Measurements from ENCODE around the gene SKI.

SKI gene

DNA sequence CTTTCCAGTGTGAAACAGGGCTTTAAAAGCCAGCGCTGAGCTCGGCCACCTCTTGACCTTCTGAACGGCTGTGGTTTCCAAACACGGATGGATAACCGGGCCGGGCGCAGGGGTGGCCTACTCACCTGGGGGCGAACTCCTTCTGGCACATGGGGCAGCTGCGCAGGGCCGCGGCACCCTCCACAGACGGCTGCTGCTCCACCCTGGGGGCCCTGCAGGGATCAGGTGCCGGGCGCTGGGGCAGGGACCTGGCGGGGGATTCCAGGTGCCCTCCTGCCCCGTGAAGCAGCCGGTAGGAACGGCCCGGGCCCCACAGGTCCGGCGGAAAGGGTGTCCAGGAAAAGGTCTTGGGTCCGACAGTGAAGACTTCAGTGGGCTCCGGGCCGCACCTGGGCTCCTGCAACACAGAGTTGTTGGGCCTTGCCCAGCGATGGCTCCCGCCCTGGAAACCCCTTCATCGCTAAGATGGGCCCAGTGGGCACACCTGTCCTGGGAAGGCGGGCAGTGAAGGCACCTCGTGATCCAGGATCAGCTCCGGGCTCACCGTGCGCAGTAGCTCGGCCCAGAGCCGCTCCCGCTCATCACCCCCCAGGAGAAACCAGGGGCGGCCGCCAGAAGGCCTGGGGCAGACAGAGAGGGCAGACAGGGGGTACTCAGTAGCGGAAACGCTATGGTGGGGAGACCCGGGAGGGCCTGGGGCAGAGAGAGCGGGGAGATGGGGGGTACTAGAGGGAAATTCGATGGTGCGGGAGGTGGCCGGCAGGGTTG lies 34.4 kb upstream of the SKI start:
- no peak for TF ChIP-seq EZH2phosphoT487 (IDR thresholded peaks at IDR 0.05; ENCODE audit: low read depth)
- TF ChIP-seq CTCF (IDR thresholded peaks at IDR 0.05; ENCODE audit: low read depth, low read length): no peak
- Histone ChIP-seq H3K4me3 (ENCODE audit: low read length) (peak overlapping the region; percentile 84), H4K20me1 (ENCODE audit: insufficient read depth, low read length) (no peaks in the 10 kb centered on the region), H3K27me3 (ENCODE audit: low read depth, low read length) (no peaks in the 10 kb centered on the region), H3K4me2 (ENCODE audit: low read length) (peak overlapping the region; percentile 92), H3K27ac (ENCODE audit: low read length) (no peak overlapping the region), H3K36me3 (replicated peaks; ENCODE audit: low read depth, low read length) (peaks cover 8% of the 10 kb centered on the region), H3K9ac (ENCODE audit: low read length) (peak overlapping the region; percentile 64), H3K9me3 (ENCODE audit: insufficient read depth, low read length) (no peaks in the 10 kb centered on the region), H3K79me2 (ENCODE audit: low read length) (peaks cover 14% of the 10 kb centered on the region), H2AFZ (ENCODE audit: low read depth, low read length) (no peak overlapping the region), H3K4me1 (ENCODE audit: low read length) (peaks cover 17% of the 10 kb centered on the region)

- Histone ChIP-seq H3K27me3 (ENCODE audit: low read depth, low read length) (no peaks in the 10 kb centered on the region), H3K4me2 (ENCODE audit: low read length) (peak within 1 kb of the TSS; percentile 92), H3K4me1 (ENCODE audit: low read length) (peaks cover 17% of the 10 kb centered on the region), H3K36me3 (replicated peaks; ENCODE audit: low read depth, low read length) (peaks cover 8% of the 10 kb centered on the region), H2AFZ (ENCODE audit: low read depth, low read length) (peak within 1 kb of the TSS; percentile 83), H3K27ac (ENCODE audit: low read length) (peak within 1 kb of the TSS; percentile 77), H4K20me1 (ENCODE audit: insufficient read depth, low read length) (no peaks in the 10 kb centered on the region), H3K9ac (ENCODE audit: low read length) (peak within 1 kb of the TSS; percentile 87), H3K4me3 (ENCODE audit: low read length) (peak within 1 kb of the TSS; percentile 84), H3K9me3 (ENCODE audit: insufficient read depth, low read length) (no peaks in the 10 kb centered on the region), H3K79me2 (ENCODE audit: low read length) (peaks cover 14% of the 10 kb centered on the region)
- TF ChIP-seq CTCF (IDR thresholded peaks at IDR 0.05; ENCODE audit: low read depth, low read length): no peak
- no peak for TF ChIP-seq EZH2phosphoT487 (IDR thresholded peaks at IDR 0.05; ENCODE audit: low read depth)
Measured at GRCh38 chr1:2194319-2194897, 33.7 kb upstream of the SKI start, which contains the start of gene FAAP20. FAAP20 (minus strand) TSS chr1:2194772; CDS start chr1:2194749, 23 bp downstream.

GRCh38 chr1:2194898-2195673 lies 33.0 kb upstream of the SKI start:
- H4K20me1 ChIP-seq (ENCODE audit: insufficient read depth, low read length): no peaks in the 10 kb centered on the region
- peak overlapping the region; percentile 83 for H2AFZ ChIP-seq (ENCODE audit: low read depth, low read length)
- TF ChIP-seq EZH2phosphoT487 (IDR thresholded peaks at IDR 0.05; ENCODE audit: low read depth): no peak
- TF ChIP-seq CTCF (IDR thresholded peaks at IDR 0.05; ENCODE audit: low read depth, low read length): peak; percentile 88
- peak overlapping the region; percentile 79 for H3K4me2 ChIP-seq (ENCODE audit: low read length)
- H3K79me2 ChIP-seq (ENCODE audit: low read length): peaks cover 14% of the 10 kb centered on the region
- peak overlapping the region; percentile 87 for H3K9ac ChIP-seq (ENCODE audit: low read length)
- H3K27ac ChIP-seq (ENCODE audit: low read length): peak overlapping the region; percentile 77
- peaks cover 8% of the 10 kb centered on the region for H3K36me3 ChIP-seq (replicated peaks; ENCODE audit: low read depth, low read length)
- no peaks in the 10 kb centered on the region for H3K27me3 ChIP-seq (ENCODE audit: low read depth, low read length)
- H3K9me3 ChIP-seq (ENCODE audit: insufficient read depth, low read length): no peaks in the 10 kb centered on the region
- peak overlapping the region; percentile 81 for H3K4me3 ChIP-seq (ENCODE audit: low read length)
- peaks cover 17% of the 10 kb centered on the region for H3K4me1 ChIP-seq (ENCODE audit: low read length)

All from OCI-LY3 (cell line).